IMR-90 (cell line): ENCODE results near the gene MPPED1. TPM values are rescaled to one million over a fixed set of nuclear protein-coding genes. Genes with fewer than 3 reads are reported as not detected.

ENCODE experiments used
- ATAC-seq: fragments of 200-7000 bp; cut with Tn5 transposase; 2 replicates; pipeline ENCODE4 v1.9.1; 2020; ENCODE audit warnings: low read depth, mild to moderate bottlenecking, moderate library complexity
- BruUV-seq: library from RNA; stranded (reverse); fragments of 400-500 nt; replicated peaks from 2 replicates; lab custom pipeline; 2021; lab: Mats Ljungman, UMichigan
- CTCF ChIA-PET: fragments of 300-600 bp; formaldehyde crosslinking; extraction: SDS; loops from one replicate; lab custom pipeline; 2021; ENCODE audit warnings: antibody characterized with exemption; lab: Yijun Ruan, JAX
- POLR2A ChIA-PET: fragments of 300-600 bp; sonication (Branson Sonifier 250); formaldehyde crosslinking; loops from one replicate; lab custom pipeline; 2022; ENCODE audit warnings: antibody characterized with exemption; ENCODE audit not compliant: unreplicated experiment; lab: Charles Lee
- DNase-seq: peaks from one replicate; pipeline ENCODE4 v3.0.0; 2013
- H2AFZ ChIP-seq: replicated peaks from 2 replicates; pipeline ENCODE3; 2013; ENCODE audit warnings: low read length, mild to moderate bottlenecking; ENCODE audit not compliant: poor library complexity
- H2AK5ac ChIP-seq: 2 replicates; pipeline ENCODE4 v1.6.1; 2013; ENCODE audit warnings: low read depth, low read length, inconsistent platforms
- H2AK9ac ChIP-seq: replicated peaks from 2 replicates; pipeline ENCODE3; 2013; ENCODE audit warnings: mild to moderate bottlenecking, low read depth, low read length, moderate library complexity; ENCODE audit not compliant: poor library complexity
- H2BK120ac ChIP-seq: 2 replicates; pipeline ENCODE4 v1.6.1; 2013; ENCODE audit warnings: low read depth, low read length, inconsistent platforms
- H2BK15ac ChIP-seq: 3 replicates; pipeline ENCODE4 v1.6.1; 2013; ENCODE audit warnings: low read depth, low read length, inconsistent platforms
- H2BK20ac ChIP-seq: 2 replicates; pipeline ENCODE4 v1.6.1; 2013; ENCODE audit warnings: low read depth, mild to moderate bottlenecking, inconsistent platforms, low read length, moderate library complexity
- H2BK5ac ChIP-seq: 2 replicates; pipeline ENCODE4 v1.6.1; 2013; ENCODE audit warnings: mild to moderate bottlenecking, low read depth, low read length, inconsistent platforms; ENCODE audit not compliant: poor library complexity, severe bottlenecking
- H3K14ac ChIP-seq: replicated peaks from 2 replicates; pipeline ENCODE4 v1.6.1; 2013; ENCODE audit warnings: low read depth, low read length, inconsistent platforms
- H3K18ac ChIP-seq: 2 replicates; pipeline ENCODE4 v1.6.1; 2013; ENCODE audit warnings: low read depth, low read length, control low read depth
- H3K23ac ChIP-seq: 2 replicates; pipeline ENCODE4 v1.6.1; 2013; ENCODE audit warnings: low read depth, low read length, inconsistent platforms
- H3K27ac ChIP-seq: 2 replicates; pipeline ENCODE4 v1.5.1; 2013; ENCODE audit warnings: mild to moderate bottlenecking, control low read depth, low read length; ENCODE audit not compliant: insufficient read depth
- H3K27me3 ChIP-seq: 2 replicates; pipeline ENCODE4 v1.6.1; 2013; ENCODE audit warnings: low read length; ENCODE audit not compliant: control insufficient read depth, insufficient read depth
- H3K36me3 ChIP-seq: 2 replicates; pipeline ENCODE4 v1.6.1; 2013; ENCODE audit warnings: low read length, mixed read lengths; ENCODE audit not compliant: control insufficient read depth, insufficient read depth
- H3K4ac ChIP-seq: 2 replicates; pipeline ENCODE4 v1.6.1; 2013; ENCODE audit warnings: low read depth, low read length, inconsistent platforms
- H3K4me1 ChIP-seq: 2 replicates; pipeline ENCODE4 v1.6.1; 2013; ENCODE audit warnings: low read length, mixed read lengths; ENCODE audit not compliant: control insufficient read depth, insufficient read depth
- H3K4me2 ChIP-seq: 2 replicates; pipeline ENCODE4 v1.6.1; 2013; ENCODE audit warnings: low read depth, mild to moderate bottlenecking, control low read depth, low read length, moderate library complexity
- H3K4me3 ChIP-seq: 2 replicates; pipeline ENCODE4 v1.5.1; 2013; ENCODE audit warnings: low read depth, mild to moderate bottlenecking, control low read depth, low read length, moderate library complexity; ENCODE audit not compliant: insufficient read depth
- H3K56ac ChIP-seq: 2 replicates; pipeline ENCODE4 v1.6.1; 2013; ENCODE audit warnings: low read length, inconsistent platforms; ENCODE audit not compliant: insufficient read depth; ENCODE audit errors: extremely low read depth
- H3K79me1 ChIP-seq, 2 experiments: 2 replicates each; pipeline ENCODE4 v1.6.1; 2013; ENCODE audit warnings: low read length in 2 of 2, inconsistent platforms in 1 of 2, low read depth in 1 of 2
- H3K9ac ChIP-seq: 2 replicates; pipeline ENCODE4 v1.6.1; 2013; ENCODE audit warnings: low read depth, low read length, control low read depth
- H3K9me1 ChIP-seq: 2 replicates; pipeline ENCODE4 v1.6.1; 2013; ENCODE audit warnings: low read length, inconsistent platforms; ENCODE audit not compliant: insufficient read depth
- H3K9me3 ChIP-seq: 2 replicates; pipeline ENCODE4 v1.6.1; 2013; ENCODE audit warnings: low read length; ENCODE audit not compliant: control insufficient read depth, insufficient read depth
- H4K20me1 ChIP-seq: 2 replicates; pipeline ENCODE4 v1.6.1; 2013; ENCODE audit warnings: low read length, inconsistent platforms; ENCODE audit not compliant: insufficient read depth
- H4K5ac ChIP-seq: 2 replicates; pipeline ENCODE4 v1.6.1; 2013; ENCODE audit warnings: mild to moderate bottlenecking, low read depth, low read length, control low read depth
- H4K8ac ChIP-seq, 2 experiments: 2 replicates each; pipeline ENCODE4 v1.6.1; 2013; ENCODE audit warnings: low read depth in 2 of 2, low read length in 2 of 2, control low read depth in 1 of 2, inconsistent platforms in 1 of 2
- H4K91ac ChIP-seq: 2 replicates; pipeline ENCODE4 v1.6.1; 2013; ENCODE audit warnings: low read depth, low read length, inconsistent platforms; ENCODE audit not compliant: insufficient read depth
- BHLHE40 ChIP-seq: fragments of 150-350 bp; IDR thresholded peaks from 2 replicates; pipeline ENCODE4 v1.6.1; 2016; ENCODE audit warnings: mild to moderate bottlenecking, low read depth, low read length
- CHD1 ChIP-seq: IDR thresholded peaks from 2 replicates; pipeline ENCODE4 v1.6.1; 2012; ENCODE audit warnings: low read depth, low read length, improper control_type of control experiment
- MAZ ChIP-seq: IDR thresholded peaks from 2 replicates; pipeline ENCODE4 v1.6.1; 2012; ENCODE audit warnings: low read depth, mild to moderate bottlenecking, low read length, improper control_type of control experiment, moderate library complexity, borderline replicate concordance
- NFE2L2 ChIP-seq: fragments of 150-350 bp; IDR thresholded peaks from 2 replicates; pipeline ENCODE4 v1.6.1; 2016; ENCODE audit warnings: low read depth, mild to moderate bottlenecking, low read length
- RAD21 ChIP-seq: IDR thresholded peaks from 2 replicates; pipeline ENCODE4 v1.6.1; 2012; ENCODE audit warnings: low read length, improper control_type of control experiment
- RFX5 ChIP-seq: IDR thresholded peaks from 2 replicates; pipeline ENCODE4 v1.8.0; 2012; ENCODE audit warnings: low read depth, mild to moderate bottlenecking, low read length, moderate library complexity
- SMC3 ChIP-seq: fragments of 150-350 bp; IDR thresholded peaks from 2 replicates; pipeline ENCODE4 v1.6.1; 2016; ENCODE audit warnings: low read depth, mild to moderate bottlenecking, antibody characterized with exemption, low read length, moderate library complexity
- WGBS, 2 experiments: methylation state at CpG; one replicate each; pipeline versions ENCODE4 v1.1.5 to v1.1.7; 2013; ENCODE audit warnings: missing lambda C conversion rate in 2 of 2; ENCODE audit not compliant: insufficient read length in 1 of 2; ENCODE audit errors: extremely low coverage in 2 of 2; 5-methylcytosine and 5-hydroxymethylcytosine counted together
- dilution Hi-C: fragments of 300-500 bp; cut with HindIII; formaldehyde crosslinking; loops from one replicate; pipeline ENCODE4 v1.14.3; 2018; ENCODE audit warnings: low sequenced_read_pairs; ENCODE audit not compliant: unreplicated experiment
- in situ Hi-C: fragments of 300-500 bp; cut with MboI; formaldehyde crosslinking; loops from 3 replicates; pipeline ENCODE4 v1.14.3; 2019; ENCODE audit warnings: low sequenced_read_pairs, inconsistent platforms, mixed read lengths
- intact Hi-C: fragments of 100-400 bp; cut with micrococcal nuclease; formaldehyde crosslinking; loops from 2 replicates; pipeline ENCODE4 v1.10.0; 2022
- polyA plus RNA-seq, 3 experiments: library from polyadenylated mRNA; depleted of rRNA; stranded (reverse); fragments of >200 nt; gene quantifications; 2 replicates each; pipeline ENCODE4 v1.2.3, GENCODE V29; 2012; ENCODE audit warnings: low replicate concordance in 1 of 3
- total RNA-seq: library from RNA; depleted of rRNA; stranded (reverse); fragments of >200 nt; gene quantifications from 2 replicates; pipeline ENCODE4 v1.2.3, GENCODE V29; 2012
- TF ChIP-seq, protein P1 (sequence below): conservative IDR thresholded peaks from 2 replicates; pipeline ENCODE4 v1.5.1; 2012; ENCODE audit warnings: mild to moderate bottlenecking, low read depth, low read length, improper control_type of control experiment
- TF ChIP-seq, protein P2 (sequence below): fragments of 150-350 bp; IDR thresholded peaks from 2 replicates; pipeline ENCODE4 v1.6.1; 2016; ENCODE audit warnings: low read depth, mild to moderate bottlenecking, low read length, moderate library complexity, borderline replicate concordance

The MPPED1 gene
- total and polyA plus RNA-seq, 2 of the 4 experiments (the other 2 are of a cell fraction) = not detected

GRCh38 chr22:43421046-43421665, 9.3 kb downstream of the MPPED1 start:
- Histone ChIP-seq H2BK120ac (no peak overlapping the region), H3K9me1 (no peaks in the 10 kb centered on the region), H3K9me3 (no peaks in the 10 kb centered on the region), H3K4me3 (no peak overlapping the region), H3K4me2 (no peak overlapping the region), H4K8ac (no peak overlapping the region), H2BK15ac (no peak overlapping the region), H4K5ac (no peak overlapping the region), H3K9ac (no peak overlapping the region), H3K56ac (no peak overlapping the region), H2AK5ac (no peak overlapping the region), H2AFZ (no peak overlapping the region), H2AK9ac (no peak overlapping the region), H4K20me1 (no peaks in the 10 kb centered on the region), H3K4me1 (no peaks in the 10 kb centered on the region), H2BK5ac (no peak overlapping the region), H3K27me3 (peaks cover 58% of the 10 kb centered on the region), H3K27ac (no peak overlapping the region), H3K18ac (no peak overlapping the region), H3K14ac (no peak overlapping the region), H3K4ac (no peak overlapping the region), H3K23ac (no peak overlapping the region), H3K36me3 (no peaks in the 10 kb centered on the region), H4K91ac (no peak overlapping the region), H2BK20ac (no peak overlapping the region), H3K79me1 (no peaks in the 10 kb centered on the region)
- POLR2A ChIA-PET = no interaction called here
- dilution Hi-C loops (no loop called here), intact Hi-C loops (no loop called here), in situ Hi-C loops (no loop called here)
- 70% methylated on average over 26 of the region's 36 CpGs; no CpG with 5 or more reads in 1 of the 2 experiments for WGBS, 2 experiments
- ATAC-seq = no peak
- no TSS peak for BruUV-seq
- CTCF ChIA-PET = no interaction called here
- TF ChIP-seq, protein P1, sequence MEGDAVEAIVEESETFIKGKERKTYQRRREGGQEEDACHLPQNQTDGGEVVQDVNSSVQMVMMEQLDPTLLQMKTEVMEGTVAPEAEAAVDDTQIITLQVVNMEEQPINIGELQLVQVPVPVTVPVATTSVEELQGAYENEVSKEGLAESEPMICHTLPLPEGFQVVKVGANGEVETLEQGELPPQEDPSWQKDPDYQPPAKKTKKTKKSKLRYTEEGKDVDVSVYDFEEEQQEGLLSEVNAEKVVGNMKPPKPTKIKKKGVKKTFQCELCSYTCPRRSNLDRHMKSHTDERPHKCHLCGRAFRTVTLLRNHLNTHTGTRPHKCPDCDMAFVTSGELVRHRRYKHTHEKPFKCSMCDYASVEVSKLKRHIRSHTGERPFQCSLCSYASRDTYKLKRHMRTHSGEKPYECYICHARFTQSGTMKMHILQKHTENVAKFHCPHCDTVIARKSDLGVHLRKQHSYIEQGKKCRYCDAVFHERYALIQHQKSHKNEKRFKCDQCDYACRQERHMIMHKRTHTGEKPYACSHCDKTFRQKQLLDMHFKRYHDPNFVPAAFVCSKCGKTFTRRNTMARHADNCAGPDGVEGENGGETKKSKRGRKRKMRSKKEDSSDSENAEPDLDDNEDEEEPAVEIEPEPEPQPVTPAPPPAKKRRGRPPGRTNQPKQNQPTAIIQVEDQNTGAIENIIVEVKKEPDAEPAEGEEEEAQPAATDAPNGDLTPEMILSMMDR = no peak
- TF ChIP-seq MAZ (no peak), NFE2L2 (no peak), RAD21 (no peak), SMC3 (no peak), RFX5 (no peak), BHLHE40 (no peak), CHD1 (no peak)
- TF ChIP-seq, protein P2, sequence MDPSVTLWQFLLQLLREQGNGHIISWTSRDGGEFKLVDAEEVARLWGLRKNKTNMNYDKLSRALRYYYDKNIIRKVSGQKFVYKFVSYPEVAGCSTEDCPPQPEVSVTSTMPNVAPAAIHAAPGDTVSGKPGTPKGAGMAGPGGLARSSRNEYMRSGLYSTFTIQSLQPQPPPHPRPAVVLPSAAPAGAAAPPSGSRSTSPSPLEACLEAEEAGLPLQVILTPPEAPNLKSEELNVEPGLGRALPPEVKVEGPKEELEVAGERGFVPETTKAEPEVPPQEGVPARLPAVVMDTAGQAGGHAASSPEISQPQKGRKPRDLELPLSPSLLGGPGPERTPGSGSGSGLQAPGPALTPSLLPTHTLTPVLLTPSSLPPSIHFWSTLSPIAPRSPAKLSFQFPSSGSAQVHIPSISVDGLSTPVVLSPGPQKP = no peak
- no peak for DNase-seq
